ENCODE data around the gene STYK1.

DNA sequence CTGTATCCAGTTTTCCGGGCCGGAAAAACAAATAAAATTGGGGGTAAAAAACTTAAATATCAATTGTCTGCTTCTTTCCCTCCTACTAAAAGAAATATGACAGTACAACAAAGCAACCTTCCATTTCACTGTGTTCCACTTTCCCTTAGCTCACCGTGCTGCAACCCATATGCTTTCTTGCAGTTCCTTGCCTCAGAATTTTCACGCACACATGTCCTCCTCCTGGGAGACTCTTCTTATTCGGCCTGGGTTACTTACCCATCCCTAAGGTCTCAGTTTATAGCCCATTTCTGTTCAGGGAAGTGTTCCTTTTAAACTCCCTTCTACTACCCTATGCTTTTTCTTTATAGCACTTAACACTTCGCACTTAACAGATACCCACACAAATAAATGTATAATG lies 56.0 kb downstream of the STYK1 start:
- no peak for TF ChIP-seq CTCF (IDR thresholded peaks at IDR 0.05 in 2 of 3, conservative IDR thresholded peaks at IDR 0.05 in 1 of 3; ENCODE audit: control insufficient read depth in 2 of 3, extremely low read depth in 1 of 3, insufficient read depth in 1 of 3, low read depth in 3 of 3, low read length in 3 of 3)
- no peak for TF ChIP-seq PBX3 (IDR thresholded peaks at IDR 0.05; ENCODE audit: insufficient replicate concordance, low read depth, low read length)
- TF ChIP-seq RCOR1 (conservative IDR thresholded peaks at IDR 0.05; ENCODE audit: low read depth, low read length) = no peak
- no peak for TF ChIP-seq SP1 (IDR thresholded peaks at IDR 0.05; ENCODE audit: low read depth, low read length)
- no peak for TF ChIP-seq NFIC (IDR thresholded peaks at IDR 0.05; ENCODE audit: low read depth, low read length)
- TF ChIP-seq CEBPB (IDR thresholded peaks at IDR 0.05; ENCODE audit: borderline replicate concordance in 1 of 2, low read depth in 2 of 2, low read length in 2 of 2) = no peak
- no peak for TF ChIP-seq POLR2AphosphoS5 (IDR thresholded peaks at IDR 0.05; ENCODE audit: low read length)
- no peak for TF ChIP-seq CBX3 (IDR thresholded peaks at IDR 0.05; ENCODE audit: borderline replicate concordance, low read depth)
- TF ChIP-seq EZH2 (IDR thresholded peaks at IDR 0.05; ENCODE audit: borderline replicate concordance, control insufficient read depth, low read depth, low read length) = no peak
- TF ChIP-seq BHLHE40 (IDR thresholded peaks at IDR 0.05; ENCODE audit: borderline replicate concordance in 1 of 2, low read depth in 2 of 2, low read length in 1 of 2) = no peak
- TF ChIP-seq CREM (IDR thresholded peaks at IDR 0.05; ENCODE audit: low read depth) = no peak
- TF ChIP-seq TBL1XR1 (IDR thresholded peaks at IDR 0.05; ENCODE audit: low read depth, low read length) = no peak

Data from GM12878 (cell line).